AG04449 (cell line): ENCODE data around the gene IL27RA.

Experiments
- CTCF ChIA-PET: fragments of 350-600 bp; formaldehyde crosslinking; extraction: SDS; loops from one replicate; lab custom pipeline; 2021; ENCODE audit warnings: antibody characterized with exemption; lab: Yijun Ruan, JAX
- POLR2A ChIA-PET: fragments of 400-600, 350-600 bp; formaldehyde crosslinking; extraction: SDS; loops from one replicate; lab custom pipeline; 2020; ENCODE audit warnings: antibody characterized with exemption, inconsistent platforms; lab: Yijun Ruan, JAX
- DNase-seq: peaks from one replicate; pipeline ENCODE4 v3.0.0-alpha.2; 2010; ENCODE audit warnings: low read depth, low spot score
- H3K4me3 ChIP-seq: 2 replicates; pipeline ENCODE4 v1.5.1; 2011; ENCODE audit warnings: low read depth, mild to moderate bottlenecking, control low read depth, low read length
- CTCF ChIP-seq: IDR thresholded peaks from one replicate; pipeline ENCODE4 v1.5.1; 2011; ENCODE audit warnings: mild to moderate bottlenecking, moderate library complexity, low read length, control low read depth, inconsistent platforms; ENCODE audit not compliant: insufficient read depth; ENCODE audit errors: missing control alignments

IL27RA gene

GRCh38 chr19:13990085-13990484 is 41.5 kb upstream of the IL27RA start:
- ChIA-PET POLR2A (no interaction called here), CTCF (no interaction called here)
- DNase-seq = no peak
- no peak overlapping the region for H3K4me3 ChIP-seq
- TF ChIP-seq CTCF = no peak

GRCh38 chr19:13992025-13992424 is 39.5 kb upstream of the IL27RA start:
- no peak overlapping the region for H3K4me3 ChIP-seq
- no peak for TF ChIP-seq CTCF
- DNase-seq = no peak
- CTCF ChIA-PET = interaction anchor here (1.1 to 1.6 kb wide), 3 partner anchors 11 to 80 kb away, joined by 3 to 7 read pairs (median 4); partner anchors contain the start of gene MISP3
- POLR2A ChIA-PET = no interaction called here

- DNase-seq = no peak
- no peak overlapping the region for H3K4me3 ChIP-seq
- no peak for TF ChIP-seq CTCF
- ChIA-PET CTCF (interaction anchor here (1.0 to 1.6 kb wide), 2 partner anchors 9 to 14 kb away, joined by 3 to 7 read pairs; no protein-coding TSS in a partner anchor), POLR2A (no interaction called here)
These were observed 37.8 kb upstream of the IL27RA start for GRCh38 chr19:13993590-13994300.

- DNase-seq = no peak
- no peak overlapping the region for H3K4me3 ChIP-seq
- TF ChIP-seq CTCF = no peak
- ChIA-PET CTCF (interaction anchor here (0.6 to 0.8 kb wide), 2 partner anchors 8 to 11 kb away, joined by 3 read pairs; no protein-coding TSS in a partner anchor), POLR2A (no interaction called here)
These were observed 36.4 kb upstream of the IL27RA start for GRCh38 chr19:13995017-13995728.

- no peak for DNase-seq
- H3K4me3 ChIP-seq = no peak overlapping the region
- TF ChIP-seq CTCF = no peak
- ChIA-PET POLR2A (no interaction called here), CTCF (interaction anchor here (0.6 to 1.2 kb wide), 2 partner anchors 7 to 18 kb away, joined by 3 read pairs; no protein-coding TSS in a partner anchor)
These were observed 35.4 kb upstream of the IL27RA start for GRCh38 chr19:13995878-13996765.
